ENCODE measurements around the gene ITGAE. TPM values are rescaled to one million over a fixed set of nuclear protein-coding genes. Genes with fewer than 3 reads are reported as not detected.
A peak's percentile ranks its signal among the peaks of the same experiment; 100 is the strongest.

Gene ITGAE
- total RNA-seq, 1 donor from 2014 or later, result 17.1 TPM

- Histone ChIP-seq H3K27me3 (ENCODE audit: control insufficient read depth, insufficient read depth, low read length) (no peaks in the 10 kb centered on the region), H3K36me3 (ENCODE audit: control insufficient read depth, insufficient read depth, low read length) (no peaks in the 10 kb centered on the region), H3K4me3 (ENCODE audit: low read depth, low read length) (peak overlapping the region; percentile 40)
- TF ChIP-seq CTCF (IDR thresholded peaks at IDR 0.05; ENCODE audit: insufficient read depth, low read length, severe bottlenecking), result no peak
- no peak for FAIRE-seq
- no peak for DNase-seq (ENCODE audit: low read depth)
These were observed 105.8 kb downstream of the ITGAE start for GRCh38 chr17:3695129-3695722.

GRCh38 chr17:3693829-3694231, 107.2 kb downstream of the ITGAE start:
- Histone ChIP-seq H3K4me3 (ENCODE audit: low read depth, low read length) (no peak overlapping the region), H3K27me3 (ENCODE audit: control insufficient read depth, insufficient read depth, low read length) (no peaks in the 10 kb centered on the region), H3K36me3 (ENCODE audit: control insufficient read depth, insufficient read depth, low read length) (no peaks in the 10 kb centered on the region)
- TF ChIP-seq CTCF (IDR thresholded peaks at IDR 0.05; ENCODE audit: insufficient read depth, low read length, severe bottlenecking), result no peak
- DNase-seq (ENCODE audit: low read depth), result no peak
- no peak for FAIRE-seq

GRCh38 chr17:3693141-3693540, 107.8 kb downstream of the ITGAE start:
- no peak for DNase-seq (ENCODE audit: low read depth)
- Histone ChIP-seq H3K27me3 (ENCODE audit: control insufficient read depth, insufficient read depth, low read length) (no peaks in the 10 kb centered on the region), H3K36me3 (ENCODE audit: control insufficient read depth, insufficient read depth, low read length) (no peaks in the 10 kb centered on the region), H3K4me3 (ENCODE audit: low read depth, low read length) (no peak overlapping the region)
- FAIRE-seq, result no peak
- TF ChIP-seq CTCF (IDR thresholded peaks at IDR 0.05; ENCODE audit: insufficient read depth, low read length, severe bottlenecking), result no peak

GRCh38 chr17:3692346-3692745, 108.6 kb downstream of the ITGAE start:
- no peak for DNase-seq (ENCODE audit: low read depth)

GRCh38 chr17:3691617-3692067, 109.3 kb downstream of the ITGAE start:
- no peaks in the 10 kb centered on the region for H3K36me3 ChIP-seq (ENCODE audit: control insufficient read depth, insufficient read depth, low read length)
- TF ChIP-seq CTCF (IDR thresholded peaks at IDR 0.05; ENCODE audit: insufficient read depth, low read length, severe bottlenecking), result no peak
- FAIRE-seq, result no peak
- no peak overlapping the region for H3K4me3 ChIP-seq (ENCODE audit: low read depth, low read length)
- H3K27me3 ChIP-seq (ENCODE audit: control insufficient read depth, insufficient read depth, low read length), result peaks cover 1% of the 10 kb centered on the region
- no peak for DNase-seq (ENCODE audit: low read depth)

More at GRCh38 chr17:3692346-3692745, 108.6 kb downstream of the ITGAE start:
- Histone ChIP-seq H3K27me3 (ENCODE audit: control insufficient read depth, insufficient read depth, low read length) (peaks cover 1% of the 10 kb centered on the region), H3K4me3 (ENCODE audit: low read depth, low read length) (no peak overlapping the region), H3K36me3 (ENCODE audit: control insufficient read depth, insufficient read depth, low read length) (no peaks in the 10 kb centered on the region)
- FAIRE-seq, result no peak
- peak; percentile 10 for TF ChIP-seq CTCF (IDR thresholded peaks at IDR 0.05; ENCODE audit: insufficient read depth, low read length, severe bottlenecking)

All from bronchial epithelial cell (primary cell).